ENCODE data around the gene ZNF22. TPM values are rescaled to one million over a fixed set of nuclear protein-coding genes. Genes with fewer than 3 reads are reported as not detected.

The ZNF22 gene
- total and polyA plus RNA-seq, 2 of the 4 experiments (the other 2 are of a cell fraction), result 10.6 to 12.4 TPM

DNA sequence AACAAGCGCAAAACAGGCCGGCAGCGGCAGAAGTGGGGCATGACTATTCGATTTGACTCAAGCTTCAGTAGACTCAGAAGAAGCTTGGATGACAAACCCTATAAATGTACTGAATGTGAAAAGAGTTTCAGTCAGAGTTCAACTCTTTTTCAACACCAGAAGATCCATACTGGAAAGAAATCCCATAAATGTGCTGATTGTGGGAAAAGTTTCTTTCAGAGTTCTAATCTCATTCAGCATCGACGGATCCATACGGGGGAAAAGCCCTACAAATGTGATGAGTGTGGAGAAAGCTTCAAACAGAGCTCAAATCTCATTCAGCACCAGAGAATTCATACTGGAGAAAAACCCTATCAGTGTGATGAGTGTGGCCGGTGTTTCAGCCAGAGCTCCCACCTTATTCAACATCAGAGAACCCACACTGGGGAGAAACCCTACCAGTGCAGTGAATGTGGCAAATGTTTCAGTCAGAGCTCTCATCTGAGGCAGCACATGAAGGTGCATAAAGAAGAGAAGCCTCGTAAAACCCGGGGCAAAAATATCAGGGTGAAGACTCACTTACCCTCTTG is 2.8 kb downstream of the ZNF22 start:
- ATAC-seq (ENCODE audit: low read depth), result no peak
- no peak overlapping the region for H3K4me3 ChIP-seq (ENCODE audit: insufficient read depth, low read depth, low read length)
- peaks cover 16 to 42% of the 10 kb centered on the region in 2 experiments for H3K79me1 ChIP-seq (ENCODE audit: low read depth in 1 of 2, low read length in 2 of 2)
- H3K4me1 ChIP-seq (ENCODE audit: control insufficient read depth, insufficient read depth, low read length), result peaks cover 8% of the 10 kb centered on the region
- no peak overlapping the region for H3K23ac ChIP-seq (ENCODE audit: low read depth, low read length)
- H4K20me1 ChIP-seq (ENCODE audit: insufficient read depth, low read length), result no peaks in the 10 kb centered on the region
- no peak overlapping the region for H2AK5ac ChIP-seq (ENCODE audit: low read depth, low read length)
- H3K4ac ChIP-seq (ENCODE audit: low read depth, low read length), result no peak overlapping the region
- dilution Hi-C loops (cut with HindIII; ENCODE audit: low sequenced_read_pairs, unreplicated experiment) (no loop called here), in situ Hi-C loops (cut with MboI; ENCODE audit: low sequenced_read_pairs) (no loop called here), intact Hi-C loops (cut with micrococcal nuclease) (loop anchor here (10.0 kb wide), 1 partner anchor 461 kb away; no protein-coding TSS in a partner anchor)
- no peak overlapping the region for H3K4me2 ChIP-seq (ENCODE audit: low read depth, low read length)
- H2AFZ ChIP-seq (replicated peaks; ENCODE audit: low read length, poor library complexity), result no peak overlapping the region
- peaks cover 6% of the 10 kb centered on the region for H3K36me3 ChIP-seq (ENCODE audit: control insufficient read depth, insufficient read depth, low read length)
- ChIA-PET CTCF (interaction anchor here (1.8 to 2.3 kb wide), 3 partner anchors 20 to 71 kb away, joined by 4 to 7 read pairs (median 5); no protein-coding TSS in a partner anchor), POLR2A (ENCODE audit: unreplicated experiment) (interaction anchor here (0.7 kb wide), 1 partner anchor 25 kb away, joined by 3 read pairs; the partner anchor contains the start of gene DEPP1)
- H3K27me3 ChIP-seq (ENCODE audit: control insufficient read depth, insufficient read depth, low read length), result no peaks in the 10 kb centered on the region
- TSS peak; percentile 73 for BruUV-seq (replicated peaks)
- no peak overlapping the region for H4K8ac ChIP-seq (ENCODE audit: low read depth in 2 of 2, low read length in 2 of 2)
- H2BK15ac ChIP-seq (ENCODE audit: low read depth, low read length), result no peak overlapping the region
- H2AK9ac ChIP-seq (replicated peaks; ENCODE audit: low read depth, low read length, poor library complexity), result no peak overlapping the region
- H3K9ac ChIP-seq (ENCODE audit: low read depth, low read length), result no peak overlapping the region
- WGBS, 2 experiments (ENCODE audit: extremely low coverage in 2 of 2, insufficient read length in 1 of 2), result 100% methylated on average over 2 of the region's 10 CpGs; no CpG with 5 or more reads in 1 of the 2 experiments
- no peak overlapping the region for H2BK120ac ChIP-seq (ENCODE audit: low read depth, low read length)
- H3K18ac ChIP-seq (ENCODE audit: low read depth, low read length), result no peak overlapping the region
- no peak overlapping the region for H3K27ac ChIP-seq (ENCODE audit: insufficient read depth, low read length)
- H3K9me3 ChIP-seq (ENCODE audit: control insufficient read depth, insufficient read depth, low read length), result no peaks in the 10 kb centered on the region
- no peak overlapping the region for H4K5ac ChIP-seq (ENCODE audit: low read depth, low read length)
- H4K91ac ChIP-seq (ENCODE audit: insufficient read depth, low read depth, low read length), result no peak overlapping the region
- no peak for TF ChIP-seq NFE2L2 (IDR thresholded peaks at IDR 0.05; ENCODE audit: low read depth, low read length)
- TF ChIP-seq RAD21 (IDR thresholded peaks at IDR 0.05; ENCODE audit: low read length), result no peak
- TF ChIP-seq MAFK (IDR thresholded peaks at IDR 0.05; ENCODE audit: low read depth, low read length), result peak; percentile 39; the same call in 1 of the 2 replicates
- no peak for TF ChIP-seq CHD1 (IDR thresholded peaks at IDR 0.05; ENCODE audit: low read depth, low read length)
- no peak overlapping the region for H3K14ac ChIP-seq (replicated peaks; ENCODE audit: low read depth, low read length)
- H2BK5ac ChIP-seq (ENCODE audit: low read depth, low read length, poor library complexity, severe bottlenecking), result no peak overlapping the region
- no peak overlapping the region for H3K56ac ChIP-seq (ENCODE audit: extremely low read depth, insufficient read depth, low read length)
- no peak overlapping the region for H2BK20ac ChIP-seq (ENCODE audit: low read depth, low read length)
- H3K9me1 ChIP-seq (ENCODE audit: insufficient read depth, low read length), result peaks cover 5% of the 10 kb centered on the region
- DNase-seq, result no peak

All from IMR-90 (cell line).